IMR-90 (cell line): ENCODE measurements around the gene TNK1. TPM values are rescaled to one million over a fixed set of nuclear protein-coding genes. Genes with fewer than 3 reads are reported as not detected.
"Not testable (repeated sequence)": the region's sequence is repeated elsewhere in the genome, so short reads cannot be mapped to it uniquely, and the experiment has no call there.

Experiments used
- ATAC-seq: fragments of 200-7000 bp; cut with Tn5 transposase; 2 replicates; pipeline ENCODE4 v1.9.1; 2020; ENCODE audit warnings: low read depth, mild to moderate bottlenecking, moderate library complexity
- BruUV-seq: library from RNA; stranded (reverse); fragments of 400-500 nt; replicated peaks from 2 replicates; lab custom pipeline; 2021; lab: Mats Ljungman, UMichigan
- CTCF ChIA-PET: fragments of 300-600 bp; formaldehyde crosslinking; extraction: SDS; loops from one replicate; lab custom pipeline; 2021; ENCODE audit warnings: antibody characterized with exemption; lab: Yijun Ruan, JAX
- POLR2A ChIA-PET: fragments of 300-600 bp; sonication (Branson Sonifier 250); formaldehyde crosslinking; loops from one replicate; lab custom pipeline; 2022; ENCODE audit warnings: antibody characterized with exemption; ENCODE audit not compliant: unreplicated experiment; lab: Charles Lee
- DNase-seq: peaks from one replicate; pipeline ENCODE4 v3.0.0; 2013
- H2AFZ ChIP-seq: replicated peaks from 2 replicates; pipeline ENCODE3; 2013; ENCODE audit warnings: low read length, mild to moderate bottlenecking; ENCODE audit not compliant: poor library complexity
- H2AK5ac ChIP-seq: 2 replicates; pipeline ENCODE4 v1.6.1; 2013; ENCODE audit warnings: low read depth, low read length, inconsistent platforms
- H2AK9ac ChIP-seq: replicated peaks from 2 replicates; pipeline ENCODE3; 2013; ENCODE audit warnings: mild to moderate bottlenecking, low read depth, low read length, moderate library complexity; ENCODE audit not compliant: poor library complexity
- H2BK120ac ChIP-seq: 2 replicates; pipeline ENCODE4 v1.6.1; 2013; ENCODE audit warnings: low read depth, low read length, inconsistent platforms
- H2BK15ac ChIP-seq: 3 replicates; pipeline ENCODE4 v1.6.1; 2013; ENCODE audit warnings: low read depth, low read length, inconsistent platforms
- H2BK20ac ChIP-seq: 2 replicates; pipeline ENCODE4 v1.6.1; 2013; ENCODE audit warnings: low read depth, mild to moderate bottlenecking, inconsistent platforms, low read length, moderate library complexity
- H2BK5ac ChIP-seq: 2 replicates; pipeline ENCODE4 v1.6.1; 2013; ENCODE audit warnings: mild to moderate bottlenecking, low read depth, low read length, inconsistent platforms; ENCODE audit not compliant: poor library complexity, severe bottlenecking
- H3K14ac ChIP-seq: replicated peaks from 2 replicates; pipeline ENCODE4 v1.6.1; 2013; ENCODE audit warnings: low read depth, low read length, inconsistent platforms
- H3K18ac ChIP-seq: 2 replicates; pipeline ENCODE4 v1.6.1; 2013; ENCODE audit warnings: low read depth, low read length, control low read depth
- H3K23ac ChIP-seq: 2 replicates; pipeline ENCODE4 v1.6.1; 2013; ENCODE audit warnings: low read depth, low read length, inconsistent platforms
- H3K27ac ChIP-seq: 2 replicates; pipeline ENCODE4 v1.5.1; 2013; ENCODE audit warnings: mild to moderate bottlenecking, control low read depth, low read length; ENCODE audit not compliant: insufficient read depth
- H3K27me3 ChIP-seq: 2 replicates; pipeline ENCODE4 v1.6.1; 2013; ENCODE audit warnings: low read length; ENCODE audit not compliant: control insufficient read depth, insufficient read depth
- H3K36me3 ChIP-seq: 2 replicates; pipeline ENCODE4 v1.6.1; 2013; ENCODE audit warnings: low read length, mixed read lengths; ENCODE audit not compliant: control insufficient read depth, insufficient read depth
- H3K4ac ChIP-seq: 2 replicates; pipeline ENCODE4 v1.6.1; 2013; ENCODE audit warnings: low read depth, low read length, inconsistent platforms
- H3K4me1 ChIP-seq: 2 replicates; pipeline ENCODE4 v1.6.1; 2013; ENCODE audit warnings: low read length, mixed read lengths; ENCODE audit not compliant: control insufficient read depth, insufficient read depth
- H3K4me2 ChIP-seq: 2 replicates; pipeline ENCODE4 v1.6.1; 2013; ENCODE audit warnings: low read depth, mild to moderate bottlenecking, control low read depth, low read length, moderate library complexity
- H3K4me3 ChIP-seq: 2 replicates; pipeline ENCODE4 v1.5.1; 2013; ENCODE audit warnings: low read depth, mild to moderate bottlenecking, control low read depth, low read length, moderate library complexity; ENCODE audit not compliant: insufficient read depth
- H3K56ac ChIP-seq: 2 replicates; pipeline ENCODE4 v1.6.1; 2013; ENCODE audit warnings: low read length, inconsistent platforms; ENCODE audit not compliant: insufficient read depth; ENCODE audit errors: extremely low read depth
- H3K79me1 ChIP-seq, 2 experiments: 2 replicates each; pipeline ENCODE4 v1.6.1; 2013; ENCODE audit warnings: low read length in 2 of 2, inconsistent platforms in 1 of 2, low read depth in 1 of 2
- H3K9ac ChIP-seq: 2 replicates; pipeline ENCODE4 v1.6.1; 2013; ENCODE audit warnings: low read depth, low read length, control low read depth
- H3K9me1 ChIP-seq: 2 replicates; pipeline ENCODE4 v1.6.1; 2013; ENCODE audit warnings: low read length, inconsistent platforms; ENCODE audit not compliant: insufficient read depth
- H3K9me3 ChIP-seq: 2 replicates; pipeline ENCODE4 v1.6.1; 2013; ENCODE audit warnings: low read length; ENCODE audit not compliant: control insufficient read depth, insufficient read depth
- H4K20me1 ChIP-seq: 2 replicates; pipeline ENCODE4 v1.6.1; 2013; ENCODE audit warnings: low read length, inconsistent platforms; ENCODE audit not compliant: insufficient read depth
- H4K5ac ChIP-seq: 2 replicates; pipeline ENCODE4 v1.6.1; 2013; ENCODE audit warnings: mild to moderate bottlenecking, low read depth, low read length, control low read depth
- H4K8ac ChIP-seq, 2 experiments: 2 replicates each; pipeline ENCODE4 v1.6.1; 2013; ENCODE audit warnings: low read depth in 2 of 2, low read length in 2 of 2, control low read depth in 1 of 2, inconsistent platforms in 1 of 2
- H4K91ac ChIP-seq: 2 replicates; pipeline ENCODE4 v1.6.1; 2013; ENCODE audit warnings: low read depth, low read length, inconsistent platforms; ENCODE audit not compliant: insufficient read depth
- WGBS, 2 experiments: methylation state at CpG; one replicate each; pipeline versions ENCODE4 v1.1.5 to v1.1.7; 2013; ENCODE audit warnings: missing lambda C conversion rate in 2 of 2; ENCODE audit not compliant: insufficient read length in 1 of 2; ENCODE audit errors: extremely low coverage in 2 of 2; 5-methylcytosine and 5-hydroxymethylcytosine counted together
- dilution Hi-C: fragments of 300-500 bp; cut with HindIII; formaldehyde crosslinking; loops from one replicate; pipeline ENCODE4 v1.14.3; 2018; ENCODE audit warnings: low sequenced_read_pairs; ENCODE audit not compliant: unreplicated experiment
- in situ Hi-C: fragments of 300-500 bp; cut with MboI; formaldehyde crosslinking; loops from 3 replicates; pipeline ENCODE4 v1.14.3; 2019; ENCODE audit warnings: low sequenced_read_pairs, inconsistent platforms, mixed read lengths
- intact Hi-C: fragments of 100-400 bp; cut with micrococcal nuclease; formaldehyde crosslinking; loops from 2 replicates; pipeline ENCODE4 v1.10.0; 2022
- polyA plus RNA-seq, 3 experiments: library from polyadenylated mRNA; depleted of rRNA; stranded (reverse); fragments of >200 nt; gene quantifications; 2 replicates each; pipeline ENCODE4 v1.2.3, GENCODE V29; 2012; ENCODE audit warnings: low replicate concordance in 1 of 3
- total RNA-seq: library from RNA; depleted of rRNA; stranded (reverse); fragments of >200 nt; gene quantifications from 2 replicates; pipeline ENCODE4 v1.2.3, GENCODE V29; 2012

The TNK1 gene
- total and polyA plus RNA-seq, 2 of the 4 experiments (the other 2 are of a cell fraction) = 0.44 to 0.54 TPM

DNA sequence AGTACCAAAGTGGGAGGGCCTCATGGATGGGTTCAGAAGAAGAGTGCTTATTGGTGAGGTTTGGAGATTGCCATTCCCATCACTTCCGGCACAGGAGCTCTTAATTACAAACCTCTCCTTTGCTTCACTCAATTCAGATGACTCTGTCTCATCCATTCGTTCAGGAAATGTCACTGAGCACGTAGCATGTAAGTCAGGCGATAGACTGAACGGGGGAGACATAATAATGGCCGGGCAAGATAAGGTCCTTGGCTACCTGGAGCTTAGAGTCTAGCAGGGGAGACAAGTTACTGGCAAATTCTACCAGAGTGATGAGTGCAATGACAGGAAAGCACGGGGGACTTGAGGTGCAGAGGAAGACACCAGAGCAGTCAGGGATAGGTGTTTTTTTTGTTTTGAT lies 14.9 kb upstream of the TNK1 start:
- ATAC-seq, H2BK20ac ChIP-seq, H3K27ac ChIP-seq, H4K8ac ChIP-seq, H2AK9ac ChIP-seq, intact Hi-C loops, H3K18ac ChIP-seq, H3K56ac ChIP-seq, H3K36me3 ChIP-seq, H3K79me1 ChIP-seq, H3K9ac ChIP-seq, H2BK5ac ChIP-seq, H3K9me1 ChIP-seq, POLR2A ChIA-PET, H3K4me3 ChIP-seq, H2BK120ac ChIP-seq, H4K20me1 ChIP-seq, H3K9me3 ChIP-seq, H3K23ac ChIP-seq, H3K4ac ChIP-seq, dilution Hi-C loops, H2AK5ac ChIP-seq, BruUV-seq, DNase-seq, H4K91ac ChIP-seq, H3K4me2 ChIP-seq, H2BK15ac ChIP-seq, CTCF ChIA-PET, H3K4me1 ChIP-seq, in situ Hi-C loops, H4K5ac ChIP-seq, H3K14ac ChIP-seq, H2AFZ ChIP-seq: not testable (repeated sequence)
- no CpG with 5 or more reads among the region's 7 CpGs for WGBS, 2 experiments
- peaks cover 22% of the 10 kb centered on the region for H3K27me3 ChIP-seq
